Right lobe of liver (tissue), 6 donors: ENCODE data around the gene KCNB1. TPM values are rescaled to one million over a fixed set of nuclear protein-coding genes. Genes with fewer than 3 reads are reported as not detected.

ENCODE experiments used
- ATAC-seq, 4 donors: fragments of 200-7000 bp; cut with Tn5 transposase; one replicate each; pipeline ENCODE4 v1.9.1; 2020; ENCODE audit warnings: mild to moderate bottlenecking in 4 of 4, moderate library complexity in 4 of 4
- DNase-seq, 3 donors: peaks; one replicate each; pipeline ENCODE4 v3.0.0-alpha.2; 2020
- H3K27ac ChIP-seq, 3 donors: fragments of 200-600 bp; one replicate each; pipeline ENCODE4 v1.8.0; 2022
- H3K27me3 ChIP-seq, 2 donors: fragments of 200-600 bp; one replicate each; pipeline ENCODE4 v1.8.0; 2022
- H3K36me3 ChIP-seq, 4 donors: fragments of 200-600 bp; sonication (generic) in 1 of 4; one replicate each; pipeline versions ENCODE4 v1.5.1 to v1.8.0; 2017 to 2022; ENCODE audit warnings: control low read depth in 1 of 4
- H3K4me1 ChIP-seq, 4 donors: fragments of 200-600 bp; sonication (generic) in 1 of 4; one replicate each; pipeline versions ENCODE4 v1.5.1 to v1.8.0; 2017 to 2022; ENCODE audit warnings: control low read depth in 1 of 4
- H3K4me3 ChIP-seq, 3 donors: fragments of 200-600 bp; one replicate each; pipeline ENCODE4 v1.8.0; 2022
- H3K9me3 ChIP-seq, 4 donors: fragments of 200-600 bp; sonication (generic) in 1 of 4; one replicate each; pipeline versions ENCODE4 v1.5.1 to v1.8.0; 2017 to 2022; ENCODE audit warnings: control low read depth in 1 of 4
- CTCF ChIP-seq, 4 donors: fragments of 200-600 bp in 3 of 4; fragments of 450-650 bp in 1 of 4; IDR thresholded peaks; one replicate each; pipeline versions ENCODE4 v1.5.1 to v1.8.0; 2016 to 2022; ENCODE audit warnings: antibody characterized with exemption in 4 of 4, mild to moderate bottlenecking in 2 of 4
- POLR2A ChIP-seq: fragments of 450-650 bp; IDR thresholded peaks from one replicate; pipeline ENCODE4 v1.6.1; 2017; ENCODE audit warnings: antibody characterized with exemption, mild to moderate bottlenecking
- WGBS: methylation state at CpG from one replicate; pipeline ENCODE4 v1.1.6; 2018; ENCODE audit warnings: low coverage, low lambda C conversion rate; ENCODE audit not compliant: insufficient coverage; ENCODE audit errors: missing lambda C conversion rate; 5-methylcytosine and 5-hydroxymethylcytosine counted together
- intact Hi-C, 2 donors: fragments of 100-400 bp; cut with DNase I; formaldehyde crosslinking; loops; one replicate each; pipeline versions ENCODE4 v1.11.2 to v1.14.1; 2022
- total RNA-seq, 6 experiments: library from RNA; depleted of rRNA in 2 of 6; stranded (reverse); fragments of >200 nt in 2 of 6; fragmentation: NEBNext Ultra II Directional in 3 of 6; extraction: Animal tissue kit (Norgen Biotek cat#: 25700) in 3 of 6; gene quantifications; one replicate each; pipeline versions ENCODE4 v1.1.0 to v1.2.4, GENCODE V29; 2016 to 2023
- donor health status: DM: no; HTN: yes; CAD: no.
- donor health status: DM: no; HTN: no; CAD: no.
- donor health status: DM: no; HTN: no; CAD: no.
- donor health status: DM: no; HTN: yes; CAD: no.
- donor health status: DM: no; HTN: yes; CAD: no.

KCNB1 gene
- total RNA-seq, 6 experiments from 2014 or later, result 1.5 to 8.2 (median 3.8) TPM

- WGBS, result 77% methylated on average over 5 of the region's 5 CpGs
- ATAC-seq, result no peak
- H3K27ac ChIP-seq, result no peak overlapping the region
- intact Hi-C loops, result no loop called here
- no peak for DNase-seq
- no peaks in the 10 kb centered on the region for H3K9me3 ChIP-seq
- no peaks in the 10 kb centered on the region for H3K4me1 ChIP-seq
- no peaks in the 10 kb centered on the region for H3K27me3 ChIP-seq
- no peak overlapping the region for H3K4me3 ChIP-seq
- TF ChIP-seq POLR2A (no peak), CTCF (IDR thresholded peaks at IDR 0.05) (no peak)
- no peaks in the 10 kb centered on the region for H3K36me3 ChIP-seq
Measured at GRCh38 chr20:49426395-49426794, 56.1 kb downstream of the KCNB1 start.

GRCh38 chr20:49424536-49424935, 57.9 kb downstream of the KCNB1 start:
- Histone ChIP-seq H3K36me3 (no peaks in the 10 kb centered on the region), H3K4me1 (no peaks in the 10 kb centered on the region), H3K27ac (no peak overlapping the region), H3K27me3 (no peaks in the 10 kb centered on the region), H3K4me3 (no peak overlapping the region), H3K9me3 (no peaks in the 10 kb centered on the region)
- 71% methylated on average over 1 of the region's 13 CpGs for WGBS
- ATAC-seq, result no peak
- intact Hi-C loops, result no loop called here
- no peak for DNase-seq
- TF ChIP-seq CTCF (IDR thresholded peaks at IDR 0.05) (no peak), POLR2A (no peak)

GRCh38 chr20:49422161-49422560, 60.3 kb downstream of the KCNB1 start:
- no peaks in the 10 kb centered on the region for H3K27me3 ChIP-seq
- ATAC-seq, result no peak
- WGBS, result 70% methylated on average over 2 of the region's 6 CpGs
- intact Hi-C loops, result no loop called here
- H3K36me3 ChIP-seq, result no peaks in the 10 kb centered on the region
- no peak overlapping the region for H3K27ac ChIP-seq
- DNase-seq, result no peak
- no peak overlapping the region for H3K4me3 ChIP-seq
- no peaks in the 10 kb centered on the region for H3K9me3 ChIP-seq
- H3K4me1 ChIP-seq, result no peaks in the 10 kb centered on the region
- TF ChIP-seq POLR2A (no peak), CTCF (IDR thresholded peaks at IDR 0.05) (no peak)

GRCh38 chr20:49420811-49421295, 61.6 kb downstream of the KCNB1 start:
- no peaks in the 10 kb centered on the region for H3K9me3 ChIP-seq
- peak in 3 of 4 donors; percentile 14 to 50 (median 37) for ATAC-seq
- no peaks in the 10 kb centered on the region for H3K36me3 ChIP-seq
- H3K4me3 ChIP-seq, result no peak overlapping the region
- H3K27me3 ChIP-seq, result no peaks in the 10 kb centered on the region
- no peak overlapping the region for H3K27ac ChIP-seq
- H3K4me1 ChIP-seq, result no peaks in the 10 kb centered on the region
- no peak for TF ChIP-seq POLR2A
- WGBS, result 49% methylated on average over 2 of the region's 6 CpGs
- no peak for DNase-seq
- intact Hi-C loops, result no loop called here

GRCh38 chr20:49420292-49420691, 62.2 kb downstream of the KCNB1 start:
- intact Hi-C loops, result no loop called here
- 88% methylated on average over 1 of the region's 1 CpG for WGBS
- DNase-seq, result no peak
- no peaks in the 10 kb centered on the region for H3K4me1 ChIP-seq
- ATAC-seq, result no peak
- H3K9me3 ChIP-seq, result no peaks in the 10 kb centered on the region
- no peak overlapping the region for H3K27ac ChIP-seq
- no peak overlapping the region for H3K4me3 ChIP-seq
- TF ChIP-seq CTCF (IDR thresholded peaks at IDR 0.05) (no peak), POLR2A (no peak)
- H3K36me3 ChIP-seq, result no peaks in the 10 kb centered on the region
- H3K27me3 ChIP-seq, result no peaks in the 10 kb centered on the region
